BE2C (cell line): ENCODE results near the gene MRTFA. TPM values are rescaled to one million over a fixed set of nuclear protein-coding genes. Genes with fewer than 3 reads are reported as not detected.

Experiments used
- DNase-seq: peaks from one replicate; pipeline ENCODE4 v3.0.0-alpha.2; 2020
- H3K27me3 ChIP-seq: fragments of 250-450 bp; sonication (Bioruptor Pico); 2 replicates; pipeline ENCODE4 v1.5.1; 2020; ENCODE audit warnings: mild to moderate bottlenecking
- H3K36me3 ChIP-seq: fragments of 250-450 bp; sonication (Bioruptor Pico); 2 replicates; pipeline ENCODE4 v1.5.1; 2020; ENCODE audit warnings: mild to moderate bottlenecking
- H3K4me1 ChIP-seq: fragments of 250-450 bp; sonication (Bioruptor Pico); 2 replicates; pipeline ENCODE4 v1.5.1; 2020
- H3K4me3 ChIP-seq: 2 replicates; pipeline ENCODE4 v1.5.1; 2011; ENCODE audit warnings: low read depth, low read length
- H3K9me3 ChIP-seq: fragments of 250-450 bp; sonication (Bioruptor Pico); 2 replicates; pipeline ENCODE4 v1.5.1; 2020
- polyA plus RNA-seq: library from polyadenylated mRNA; unstranded; fragments of >200 nt; gene quantifications from one replicate; pipeline ENCODE4 v1.2.1, GENCODE V29; 2012; ENCODE audit warnings: low read depth, missing spikeins; ENCODE audit not compliant: insufficient read length, insufficient read depth
- TF ChIP-seq, protein P1 (sequence below): IDR thresholded peaks from 2 replicates; pipeline ENCODE4 v1.5.1; 2012; ENCODE audit warnings: mild to moderate bottlenecking, low read depth, low read length

The MRTFA gene
- polyA plus RNA-seq = 53.0 TPM

DNA sequence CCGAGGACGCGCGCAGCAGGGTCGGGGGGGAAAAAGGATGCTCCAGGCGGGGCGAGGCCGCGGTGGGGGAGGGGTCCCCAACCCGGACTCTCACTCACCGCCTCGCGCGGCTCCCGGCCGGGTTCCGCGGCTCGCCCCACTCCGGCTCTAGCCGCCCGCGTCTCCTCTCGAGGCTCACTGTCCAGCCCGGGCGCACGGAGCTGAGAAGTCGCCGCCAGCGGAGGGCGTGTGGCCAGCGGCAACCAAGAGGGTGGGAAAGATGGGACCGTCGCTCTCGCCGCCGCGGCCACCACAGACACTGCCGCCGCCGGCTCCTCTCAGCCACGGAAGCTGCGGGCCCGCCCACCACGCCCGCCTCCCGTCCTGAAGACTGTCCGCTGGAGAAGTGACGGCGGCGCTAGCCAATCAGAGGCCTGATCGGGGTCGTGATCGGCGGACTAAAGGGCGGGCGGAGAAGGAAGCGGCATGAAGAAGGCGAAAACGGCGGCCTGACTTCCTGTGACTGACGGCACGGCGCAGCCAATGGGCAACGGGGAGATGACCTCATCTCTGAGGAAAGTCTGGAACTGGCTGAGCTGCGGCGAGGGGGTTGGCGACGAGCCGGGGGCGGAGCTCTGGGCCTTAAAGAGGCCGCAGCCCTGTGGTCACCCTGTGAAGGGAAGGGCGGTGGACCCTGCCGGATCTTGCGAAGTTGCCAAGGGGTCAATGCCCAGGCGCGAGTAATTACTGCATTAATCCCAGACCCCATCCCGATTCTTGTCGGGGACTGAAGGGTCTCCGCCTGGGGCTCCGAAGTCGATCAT lies at the start of gene MRTFA:
TSS of gene MRTFA (minus strand) at position 340 of the 803 bp plus-strand sequence.
- Histone ChIP-seq H3K4me3 (peak within 1 kb of the TSS; percentile 69), H3K4me1 (no peaks in the 10 kb centered on the region), H3K27me3 (no peaks in the 10 kb centered on the region), H3K36me3 (no peaks in the 10 kb centered on the region), H3K9me3 (no peaks in the 10 kb centered on the region)
- TF ChIP-seq, protein P1, sequence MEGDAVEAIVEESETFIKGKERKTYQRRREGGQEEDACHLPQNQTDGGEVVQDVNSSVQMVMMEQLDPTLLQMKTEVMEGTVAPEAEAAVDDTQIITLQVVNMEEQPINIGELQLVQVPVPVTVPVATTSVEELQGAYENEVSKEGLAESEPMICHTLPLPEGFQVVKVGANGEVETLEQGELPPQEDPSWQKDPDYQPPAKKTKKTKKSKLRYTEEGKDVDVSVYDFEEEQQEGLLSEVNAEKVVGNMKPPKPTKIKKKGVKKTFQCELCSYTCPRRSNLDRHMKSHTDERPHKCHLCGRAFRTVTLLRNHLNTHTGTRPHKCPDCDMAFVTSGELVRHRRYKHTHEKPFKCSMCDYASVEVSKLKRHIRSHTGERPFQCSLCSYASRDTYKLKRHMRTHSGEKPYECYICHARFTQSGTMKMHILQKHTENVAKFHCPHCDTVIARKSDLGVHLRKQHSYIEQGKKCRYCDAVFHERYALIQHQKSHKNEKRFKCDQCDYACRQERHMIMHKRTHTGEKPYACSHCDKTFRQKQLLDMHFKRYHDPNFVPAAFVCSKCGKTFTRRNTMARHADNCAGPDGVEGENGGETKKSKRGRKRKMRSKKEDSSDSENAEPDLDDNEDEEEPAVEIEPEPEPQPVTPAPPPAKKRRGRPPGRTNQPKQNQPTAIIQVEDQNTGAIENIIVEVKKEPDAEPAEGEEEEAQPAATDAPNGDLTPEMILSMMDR = no peak
- DNase-seq = peak; percentile 100

- Histone ChIP-seq H3K9me3 (no peaks in the 10 kb centered on the region), H3K27me3 (no peaks in the 10 kb centered on the region), H3K36me3 (peaks cover 4% of the 10 kb centered on the region), H3K4me3 (no peak overlapping the region), H3K4me1 (peaks cover 26% of the 10 kb centered on the region)
- DNase-seq = no peak
- TF ChIP-seq, protein P1 = no peak
Observed at GRCh38 chr22:40685406-40685805, 48.9 kb upstream of the MRTFA start.

DNA sequence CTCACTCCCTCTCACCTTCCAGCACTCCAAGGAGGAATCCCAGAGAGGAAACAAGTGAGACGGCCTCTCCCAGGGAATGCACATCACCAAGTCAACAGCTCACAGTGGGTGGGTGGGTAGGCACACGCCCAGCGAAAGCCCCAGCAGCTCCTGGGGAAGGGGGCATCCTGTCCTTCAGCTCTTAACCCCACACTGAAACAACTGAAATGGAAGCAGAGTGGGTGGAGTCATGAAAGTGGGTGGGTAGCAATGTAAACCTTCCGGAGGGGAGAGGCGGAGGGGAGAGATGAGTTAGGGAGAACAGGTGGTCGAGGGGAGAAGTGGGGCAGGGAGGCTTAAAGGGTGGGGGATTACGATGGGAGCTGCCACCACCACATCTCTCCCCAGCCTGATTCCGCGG lies 48.2 kb upstream of the MRTFA start:
- TF ChIP-seq, protein P1 = no peak
- Histone ChIP-seq H3K9me3 (no peaks in the 10 kb centered on the region), H3K27me3 (no peaks in the 10 kb centered on the region), H3K4me3 (no peak overlapping the region), H3K36me3 (peaks cover 4% of the 10 kb centered on the region), H3K4me1 (peaks cover 27% of the 10 kb centered on the region)
- no peak for DNase-seq

DNA sequence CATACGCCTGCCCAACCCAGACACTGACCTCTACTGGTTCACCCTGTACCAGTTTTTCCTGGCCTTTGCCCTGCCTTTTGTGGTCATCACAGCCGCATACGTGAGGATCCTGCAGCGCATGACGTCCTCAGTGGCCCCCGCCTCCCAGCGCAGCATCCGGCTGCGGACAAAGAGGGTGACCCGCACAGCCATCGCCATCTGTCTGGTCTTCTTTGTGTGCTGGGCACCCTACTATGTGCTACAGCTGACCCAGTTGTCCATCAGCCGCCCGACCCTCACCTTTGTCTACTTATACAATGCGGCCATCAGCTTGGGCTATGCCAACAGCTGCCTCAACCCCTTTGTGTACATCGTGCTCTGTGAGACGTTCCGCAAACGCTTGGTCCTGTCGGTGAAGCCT lies 44.9 kb upstream of the MRTFA start:
- no peak for DNase-seq
- Histone ChIP-seq H3K36me3 (peaks cover 4% of the 10 kb centered on the region), H3K4me1 (peaks cover 34% of the 10 kb centered on the region), H3K27me3 (no peaks in the 10 kb centered on the region), H3K9me3 (no peaks in the 10 kb centered on the region), H3K4me3 (no peak overlapping the region)
- TF ChIP-seq, protein P1 = no peak

DNA sequence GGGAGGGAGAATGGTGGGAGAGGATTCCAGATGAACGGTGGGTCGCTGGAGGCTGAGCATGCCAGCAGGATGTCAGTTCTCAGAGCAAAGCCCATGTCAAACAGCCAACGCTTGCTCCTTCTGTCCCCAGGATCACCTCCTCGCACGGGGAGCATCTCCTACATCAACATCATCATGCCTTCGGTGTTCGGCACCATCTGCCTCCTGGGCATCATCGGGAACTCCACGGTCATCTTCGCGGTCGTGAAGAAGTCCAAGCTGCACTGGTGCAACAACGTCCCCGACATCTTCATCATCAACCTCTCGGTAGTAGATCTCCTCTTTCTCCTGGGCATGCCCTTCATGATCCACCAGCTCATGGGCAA lies 44.3 kb upstream of the MRTFA start:
- H3K27me3 ChIP-seq = no peaks in the 10 kb centered on the region
- DNase-seq = no peak
- peaks cover 4% of the 10 kb centered on the region for H3K36me3 ChIP-seq
- peaks cover 34% of the 10 kb centered on the region for H3K4me1 ChIP-seq
- H3K4me3 ChIP-seq = peak overlapping the region; percentile 79; the same call in 1 of the 2 replicates
- TF ChIP-seq, protein P1 = no peak
- H3K9me3 ChIP-seq = no peaks in the 10 kb centered on the region
